NCI-H187 (cell line): ENCODE results near the gene FCAMR.

Experiments
- DNase-seq, 2 experiments: peaks; one replicate each; lab custom pipeline; 2025; lab: John Stamatoyannopoulos, UW

Gene FCAMR

GRCh38 chr1:206909883-206910318, 60.4 kb downstream of the FCAMR start:
- no peak for DNase-seq

GRCh38 chr1:206909161-206909882, 60.9 kb downstream of the FCAMR start:
- DNase-seq, result peak; percentile 82 to 91

GRCh38 chr1:206908038-206908437, 62.2 kb downstream of the FCAMR start:
- no peak for DNase-seq
